HG02759 (cell line): Measurements from ENCODE around the gene SEMA4D.

ENCODE experiments used
- ATAC-seq: cut with Tn5 transposase; IDR thresholded peaks from one replicate; pipeline ENCODE4 v1.9.1; 2021; ENCODE audit warnings: mild to moderate bottlenecking, moderate library complexity; ENCODE audit not compliant: unreplicated experiment

SEMA4D gene

GRCh38 chr9:89390068-89390555, 107.8 kb downstream of the SEMA4D start:
- no peak for ATAC-seq

GRCh38 chr9:89388868-89389177, 109.1 kb downstream of the SEMA4D start:
- ATAC-seq: no peak

DNA sequence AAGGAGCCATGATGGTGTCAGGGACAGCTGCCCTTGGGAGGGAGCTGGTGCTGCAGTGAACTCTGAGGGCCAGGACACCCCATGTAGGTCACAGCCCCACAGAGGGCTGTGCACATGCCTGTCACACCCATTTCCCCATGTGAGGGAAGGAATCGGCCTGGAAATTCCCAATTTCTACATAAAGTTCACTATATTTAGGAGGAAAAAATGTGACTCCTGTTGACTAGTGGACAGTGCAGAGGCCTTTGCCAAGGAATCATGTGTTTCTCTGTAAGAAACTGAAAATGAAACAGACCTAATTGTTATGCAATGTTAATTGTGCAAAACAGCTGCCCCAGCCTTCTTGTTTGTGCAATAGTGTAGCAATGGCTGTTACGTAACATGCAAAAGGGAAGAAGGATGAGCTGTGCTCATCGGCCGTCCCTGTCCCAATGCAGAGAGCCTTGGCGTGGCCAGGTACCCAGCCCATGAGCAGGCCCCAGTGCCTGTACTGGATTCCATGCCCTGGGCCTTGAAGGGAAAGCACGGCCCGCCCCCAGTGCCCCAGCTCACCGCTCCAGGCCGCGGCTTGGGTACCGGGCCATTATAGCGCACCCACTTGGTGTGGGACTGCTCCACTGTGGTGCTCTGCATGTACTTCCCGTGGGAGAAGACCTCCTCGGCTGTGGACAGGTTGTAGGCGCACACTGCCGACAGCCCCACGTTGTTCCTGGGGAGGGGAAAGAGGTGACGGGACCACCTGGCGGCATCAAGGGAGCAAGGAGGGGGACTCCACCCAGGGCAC, 109.6 kb downstream of the SEMA4D start:
- no peak for ATAC-seq

DNA sequence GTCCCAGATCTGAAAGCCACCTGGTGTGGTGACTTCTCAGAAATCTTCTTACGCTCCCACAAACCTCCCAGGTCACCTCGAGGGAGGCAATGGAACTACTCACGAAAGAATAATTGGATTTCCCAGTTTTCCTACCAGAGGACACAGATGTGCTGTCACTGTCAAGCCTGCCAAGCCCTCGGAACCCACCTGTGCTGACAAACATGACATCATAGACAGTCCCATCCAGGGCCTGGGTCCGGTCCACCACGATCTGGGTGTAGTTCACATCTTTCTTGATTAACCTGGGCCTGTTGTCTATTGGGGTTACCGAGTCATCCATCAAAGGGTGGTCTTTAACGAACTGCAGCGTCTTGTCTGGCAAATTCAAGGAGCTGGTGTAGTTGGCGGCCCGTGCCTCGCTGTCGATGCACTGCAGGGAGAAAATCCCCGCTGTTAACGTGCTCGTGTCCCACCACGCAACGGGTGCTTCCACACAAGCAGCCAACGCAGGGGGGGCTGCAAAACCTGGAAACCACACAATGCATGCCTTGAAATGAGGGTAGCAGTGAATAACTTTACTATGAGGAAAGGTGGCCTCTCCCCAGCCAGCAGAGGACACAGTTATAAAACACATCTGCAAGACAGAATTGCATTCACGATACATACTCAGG, 110.6 kb downstream of the SEMA4D start:
- ATAC-seq: no peak

GRCh38 chr9:89386797-89387196, 111.1 kb downstream of the SEMA4D start:
- ATAC-seq: no peak

DNA sequence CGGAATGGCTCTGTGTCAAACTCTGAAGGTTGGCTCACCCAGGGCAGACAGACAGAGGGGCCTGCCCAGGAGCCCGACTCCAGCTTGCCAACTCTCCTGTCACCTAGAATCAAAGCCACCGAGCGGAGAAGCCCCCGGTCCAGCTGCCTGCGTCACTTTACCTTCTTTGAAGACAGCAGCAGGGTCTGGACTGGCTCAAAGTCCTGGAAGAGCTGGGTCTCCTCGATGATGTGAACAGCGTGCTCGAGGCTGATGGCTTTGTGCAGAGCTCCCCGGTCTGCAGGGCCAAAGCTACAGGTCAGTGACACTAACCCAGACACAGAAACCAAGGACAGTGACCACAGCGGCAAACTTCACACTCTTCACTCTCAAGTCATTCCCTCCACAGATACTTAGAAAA, 111.7 kb downstream of the SEMA4D start:
- ATAC-seq: no peak

DNA sequence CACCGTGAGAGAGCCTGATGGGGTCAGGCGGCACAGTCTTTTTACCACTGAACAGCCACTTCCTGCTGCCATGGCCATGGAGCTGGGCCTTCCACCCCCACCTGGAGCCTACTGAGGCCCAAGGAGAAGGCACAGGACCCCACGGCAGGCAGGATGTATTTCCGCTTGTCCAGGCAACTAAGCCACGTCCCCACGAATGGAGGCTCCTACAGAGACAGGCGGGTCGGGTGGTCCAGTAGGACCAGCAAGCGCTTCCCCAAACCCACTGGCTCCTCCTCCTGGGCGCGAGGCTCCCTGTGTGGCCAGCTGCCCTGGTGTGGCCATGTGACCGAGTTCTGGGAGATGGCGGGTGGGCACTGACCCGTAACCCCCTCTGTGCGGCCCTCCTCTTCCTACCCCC, 113.1 kb downstream of the SEMA4D start:
- ATAC-seq: no peak

GRCh38 chr9:89383721-89384300, 114.1 kb downstream of the SEMA4D start:
- no peak for ATAC-seq

GRCh38 chr9:89383030-89383720, 114.7 kb downstream of the SEMA4D start:
- ATAC-seq: no peak

- no peak for ATAC-seq
Observed at GRCh38 chr9:89382026-89382986, 115.6 kb downstream of the SEMA4D start.

DNA sequence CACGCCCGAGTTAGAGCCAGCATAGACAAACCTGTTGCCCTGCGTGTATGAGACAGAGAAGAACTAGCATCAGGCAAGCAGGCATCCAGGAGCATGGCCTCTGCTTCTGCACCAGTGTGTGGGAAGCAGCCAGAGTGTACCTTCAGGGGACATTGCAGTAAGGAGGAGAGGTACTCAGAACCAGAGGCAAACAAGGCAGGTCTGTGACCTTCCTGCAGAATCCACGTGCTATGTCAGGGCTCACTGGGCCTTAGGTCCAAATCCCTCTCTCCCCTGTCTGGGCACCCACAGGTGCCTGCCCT, 116.7 kb downstream of the SEMA4D start:
- ATAC-seq: no peak

DNA sequence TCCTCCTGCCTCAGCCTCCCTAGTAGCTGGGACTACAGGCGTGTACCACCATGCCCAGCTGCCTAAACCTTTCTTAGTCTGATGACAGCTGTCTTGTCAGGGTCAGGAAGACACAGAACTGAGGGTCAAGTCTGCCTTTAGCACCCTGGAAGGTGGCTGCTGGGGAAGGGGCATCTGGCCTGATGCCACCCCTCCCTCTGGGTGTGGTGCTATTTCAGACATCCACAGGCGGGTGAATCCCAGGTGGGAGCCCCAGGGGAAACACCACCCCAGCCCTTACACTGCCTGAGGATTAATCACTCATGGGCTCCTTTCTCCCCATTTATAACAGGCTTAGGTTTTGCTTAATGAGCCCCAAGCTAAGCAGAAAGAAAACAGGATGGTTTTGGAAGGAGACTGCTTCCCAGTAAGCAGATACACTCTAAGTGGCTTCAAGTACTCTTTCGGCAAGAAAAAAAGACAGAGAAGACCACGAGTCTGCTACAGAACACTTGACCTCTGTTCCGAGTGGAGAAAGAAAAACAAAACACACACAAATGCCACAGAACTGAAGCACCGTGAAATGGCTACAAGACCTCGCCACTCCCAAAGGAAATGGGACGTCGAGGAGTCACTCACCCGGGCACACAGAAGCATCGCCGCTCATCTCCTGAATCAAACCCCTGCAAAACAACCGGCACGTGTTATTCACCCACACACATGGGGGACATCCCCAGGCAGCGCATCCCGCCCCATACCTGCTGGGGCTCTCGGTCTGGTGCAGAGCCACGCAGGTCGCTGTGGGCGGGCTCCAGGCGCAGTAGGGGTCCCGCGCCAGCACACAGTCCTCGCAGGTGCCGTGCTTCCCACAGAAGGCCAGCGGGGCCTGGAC, 117.2 kb downstream of the SEMA4D start:
- ATAC-seq: no peak

DNA sequence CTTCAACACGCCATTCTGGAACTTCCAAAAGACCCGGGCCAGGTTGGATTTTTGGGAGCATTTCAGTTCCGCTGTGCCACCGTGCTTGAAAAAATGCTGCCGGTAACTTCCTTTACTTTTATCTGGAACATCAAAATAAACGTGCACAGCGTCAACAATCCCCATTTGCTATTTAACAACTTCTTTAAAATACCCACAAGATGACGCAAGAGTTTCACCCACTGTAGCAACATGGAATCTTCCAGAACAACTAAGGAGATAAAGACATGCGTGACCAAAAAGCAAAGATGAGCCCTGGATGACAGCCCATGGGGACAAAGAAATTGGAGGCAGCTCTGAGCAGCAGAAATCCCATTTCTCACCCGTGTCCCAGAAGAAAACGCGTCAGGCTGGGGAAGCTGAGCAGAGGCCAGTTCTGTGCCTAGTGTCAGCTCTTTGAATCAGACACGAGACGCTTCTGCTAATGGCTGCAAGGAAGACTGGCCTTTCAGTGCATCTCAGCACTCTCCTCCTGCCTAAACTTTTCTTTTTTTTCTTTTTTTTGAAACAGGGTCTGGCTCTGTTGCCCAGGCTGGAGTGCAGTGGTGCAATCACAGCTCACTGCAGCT, 118.3 kb downstream of the SEMA4D start:
- ATAC-seq: no peak

DNA sequence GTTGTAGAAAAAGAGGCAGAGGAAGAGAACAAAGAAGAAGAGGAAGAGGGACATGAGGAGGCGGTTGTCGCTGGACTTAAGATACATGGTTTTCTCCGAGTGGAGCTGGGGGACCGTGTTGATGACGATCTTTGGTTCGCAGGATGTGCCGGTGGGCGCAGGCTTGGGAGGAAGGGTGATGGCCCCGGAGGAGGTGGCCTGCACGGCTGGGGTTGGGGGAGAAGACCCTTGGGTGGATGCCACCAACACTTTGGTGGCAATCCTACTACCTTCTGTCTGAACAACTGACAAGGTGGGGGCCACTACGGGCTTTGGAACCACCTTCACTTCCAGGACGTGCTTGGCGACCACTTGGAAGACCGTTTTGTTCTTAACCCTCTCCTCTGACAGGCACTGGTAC, 118.9 kb downstream of the SEMA4D start:
- ATAC-seq: no peak

- ATAC-seq: no peak
Observed at GRCh38 chr9:89378541-89378940, 119.4 kb downstream of the SEMA4D start.

- ATAC-seq: no peak
Observed at GRCh38 chr9:89377411-89377810, 120.5 kb downstream of the SEMA4D start.

GRCh38 chr9:89376741-89377351, 121.1 kb downstream of the SEMA4D start:
- no peak for ATAC-seq

DNA sequence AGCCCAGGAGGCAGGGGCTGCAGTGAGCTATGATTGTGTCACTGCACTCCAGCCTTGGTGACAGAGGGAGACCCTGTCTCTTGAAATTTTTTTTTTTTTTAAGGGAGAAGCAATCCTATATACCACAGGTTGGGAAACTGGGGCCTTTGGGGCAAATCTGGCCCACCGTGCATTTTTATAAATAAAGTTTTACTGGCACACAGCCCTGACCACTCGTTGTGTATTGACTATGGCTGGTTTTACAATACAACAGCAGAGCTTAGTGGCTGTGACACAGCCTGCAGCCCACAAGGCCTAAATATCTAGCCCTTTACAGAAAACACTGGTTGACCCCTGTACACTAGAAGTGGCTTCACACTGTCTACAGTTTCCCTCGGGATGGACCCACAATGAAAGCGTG, 121.6 kb downstream of the SEMA4D start:
- ATAC-seq: no peak

- ATAC-seq: peak; percentile 72
Observed at GRCh38 chr9:89375191-89375760, 122.6 kb downstream of the SEMA4D start.
